T-helper 22 cell (primary cell): ENCODE results near the gene ZNF431.
"Not testable (repeated sequence)": the region's sequence is repeated elsewhere in the genome, so short reads cannot be mapped to it uniquely, and the experiment has no call there.

Experiments
- DNase-seq: peaks from one replicate; pipeline ENCODE4 v3.0.0-alpha.2; 2020; ENCODE audit warnings: low read depth

The ZNF431 gene

GRCh38 chr19:21147540-21147939, 5.7 kb downstream of the ZNF431 start:
- no peak for DNase-seq

- no peak for DNase-seq
These were observed 6.8 kb downstream of the ZNF431 start for GRCh38 chr19:21148681-21149080.

- DNase-seq, result no peak
These were observed 8.0 kb downstream of the ZNF431 start for GRCh38 chr19:21149877-21150276.

- DNase-seq, result no peak
These were observed 9.6 kb downstream of the ZNF431 start for GRCh38 chr19:21151460-21151859.

GRCh38 chr19:21158523-21159135, 16.8 kb downstream of the ZNF431 start:
- DNase-seq, result no peak

DNA sequence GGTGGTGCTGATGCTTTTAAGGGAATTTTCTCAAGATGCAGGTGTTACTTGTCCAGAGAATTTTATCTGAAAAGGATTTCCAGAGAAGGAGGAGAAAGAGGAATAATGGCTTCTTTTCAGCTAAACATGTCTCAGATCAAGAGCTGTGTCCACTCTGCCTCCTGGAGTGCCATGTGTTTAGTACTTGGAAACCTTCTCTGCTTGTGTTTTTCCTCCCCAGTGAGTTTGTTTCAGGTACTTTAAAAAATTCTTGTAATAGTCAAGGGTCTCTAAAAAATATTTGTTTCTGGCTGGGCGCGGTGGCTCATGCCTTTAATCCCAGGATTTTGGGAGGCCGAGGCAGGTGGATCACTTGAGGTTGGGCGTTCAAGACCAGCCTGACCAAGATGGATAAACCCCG, 22.7 kb downstream of the ZNF431 start:
- DNase-seq, result no peak

GRCh38 chr19:21166436-21166835, 24.6 kb downstream of the ZNF431 start:
- DNase-seq, result no peak

- no peak for DNase-seq
These were observed 55.9 kb downstream of the ZNF431 start for GRCh38 chr19:21197590-21198295.

DNA sequence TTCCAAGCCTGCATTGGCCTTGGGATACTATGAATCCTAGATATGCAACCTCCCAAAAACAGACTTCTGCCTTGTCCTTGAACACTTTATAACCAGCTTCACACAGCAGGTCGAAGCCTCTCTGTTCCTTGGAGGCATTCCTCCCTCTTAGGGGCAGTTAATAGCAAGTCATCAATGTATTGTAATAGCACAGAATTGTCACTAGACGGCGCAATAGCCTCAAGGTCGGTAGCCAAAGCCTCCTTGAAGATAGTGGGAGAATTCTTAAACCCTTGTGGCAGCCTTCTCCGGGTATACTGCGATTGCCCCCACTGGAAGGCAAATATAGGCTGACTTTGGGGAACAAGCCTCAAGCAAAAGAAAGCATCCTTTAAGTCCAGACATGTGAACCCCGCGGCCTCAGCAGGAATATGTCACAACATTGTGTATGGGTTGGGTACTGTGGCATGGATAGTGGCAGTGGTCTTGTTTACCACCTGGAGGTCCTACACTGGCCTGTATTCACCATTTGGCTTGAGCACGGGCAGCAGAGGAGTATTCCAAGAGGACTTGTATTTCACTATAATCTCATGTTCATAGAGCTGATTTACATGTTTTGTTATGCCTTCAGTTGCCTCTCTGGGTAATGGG, 61.1 kb downstream of the ZNF431 start:
- no peak for DNase-seq

- DNase-seq, result no peak
These were observed 68.3 kb downstream of the ZNF431 start for GRCh38 chr19:21210037-21210621.

DNA sequence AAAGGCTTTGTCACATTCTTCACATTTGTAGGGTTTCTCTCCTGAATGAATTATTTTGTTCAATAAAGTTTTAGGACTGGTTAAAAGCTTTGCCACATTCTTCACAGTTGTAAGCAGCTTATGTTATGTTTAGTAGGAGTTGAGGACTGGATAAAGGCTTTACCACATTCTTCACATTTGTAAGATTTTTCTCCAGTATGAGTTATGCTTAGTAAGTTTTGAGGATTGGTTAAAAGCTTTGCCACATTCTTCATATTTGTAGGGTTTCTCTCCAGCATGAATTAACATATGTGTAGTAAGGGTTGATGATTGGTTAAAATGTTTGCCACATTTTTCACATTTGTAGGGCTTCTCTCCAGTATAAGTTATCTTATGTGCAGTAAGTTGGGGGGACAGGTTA, 79.9 kb downstream of the ZNF431 start:
- DNase-seq, result no peak

DNA sequence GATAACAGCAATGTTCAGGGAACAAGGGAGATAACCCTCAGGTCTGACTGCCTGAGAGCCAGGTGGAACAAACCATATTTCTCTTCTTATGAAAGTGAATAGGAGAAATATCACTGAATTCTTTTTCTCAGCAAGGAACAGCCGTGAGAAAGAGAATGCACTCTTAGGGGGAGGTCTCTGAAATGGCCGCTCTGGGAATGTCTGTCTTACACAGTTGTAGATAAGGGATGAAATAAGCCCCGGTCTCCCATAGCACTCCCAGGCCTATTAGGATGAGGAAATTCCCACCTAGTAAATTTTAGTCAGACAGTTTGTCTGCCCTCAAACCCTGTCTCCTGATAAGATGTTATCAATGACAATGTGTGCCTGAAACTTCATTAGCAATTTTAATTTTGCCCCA, 88.1 kb downstream of the ZNF431 start:
- DNase-seq, result not testable (repeated sequence)

DNA sequence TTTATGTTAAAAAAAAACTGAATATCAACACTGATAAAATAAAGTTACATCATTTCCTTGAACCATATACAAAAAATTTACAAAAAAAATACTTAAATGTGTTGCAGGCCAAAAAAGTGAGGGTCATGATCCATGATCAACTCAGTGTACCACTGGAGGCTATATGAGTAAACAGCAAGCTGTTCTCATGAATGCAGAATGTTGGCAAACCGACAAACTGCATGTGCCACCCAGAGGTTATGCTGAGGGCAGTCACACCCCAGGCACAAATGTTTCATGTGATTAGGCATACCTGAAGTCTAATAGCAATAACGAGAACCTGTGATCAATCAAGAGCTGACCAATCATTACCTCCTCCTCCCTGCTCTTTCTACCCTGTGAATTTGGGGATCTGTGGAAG, 91.9 kb downstream of the ZNF431 start:
- no peak for DNase-seq

DNA sequence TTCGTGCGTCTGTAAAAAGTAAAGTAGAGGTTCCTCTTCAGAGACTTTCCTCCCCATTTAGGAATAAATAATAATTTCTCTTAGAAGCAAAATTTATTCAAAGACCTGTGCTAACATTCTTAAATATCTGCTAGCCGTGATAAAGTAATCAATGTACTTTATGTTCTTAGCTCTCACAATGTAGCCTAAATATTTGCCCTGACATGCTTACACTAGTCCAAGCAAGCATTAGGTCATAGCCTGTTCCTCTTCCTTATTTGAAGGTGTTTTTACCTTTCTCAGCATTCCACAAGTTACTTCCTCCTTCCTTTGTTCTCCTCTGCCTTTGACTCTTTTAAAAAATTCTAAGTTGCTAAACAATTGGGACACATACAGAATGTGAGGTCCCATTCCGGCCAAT, 94.9 kb downstream of the ZNF431 start:
- DNase-seq, result not testable (repeated sequence)

GRCh38 chr19:21238670-21239069, 96.8 kb downstream of the ZNF431 start:
- DNase-seq, result no peak
